H9 (cell line): ENCODE data around the gene IL12B. TPM values are rescaled to one million over a fixed set of nuclear protein-coding genes. Genes with fewer than 3 reads are reported as not detected.

ENCODE experiments used
- DNase-seq: peaks from one replicate; pipeline ENCODE4 v3.0.0-alpha.2; 2017
- H2AFZ ChIP-seq: one replicate; pipeline ENCODE4 v1.6.1; 2013; ENCODE audit warnings: mild to moderate bottlenecking, low read length, control low read depth, moderate library complexity
- H2AK5ac ChIP-seq: 2 replicates; pipeline ENCODE4 v1.6.1; 2013; ENCODE audit warnings: low read length, control low read depth, mixed read lengths; ENCODE audit not compliant: insufficient read length
- H2BK120ac ChIP-seq: one replicate; pipeline ENCODE4 v1.6.1; 2013; ENCODE audit warnings: low read depth, mild to moderate bottlenecking, low read length, control low read depth, inconsistent platforms; ENCODE audit not compliant: poor library complexity, severe bottlenecking
- H2BK12ac ChIP-seq: 2 replicates; pipeline ENCODE4 v1.6.1; 2013; ENCODE audit warnings: low read length, control low read depth, mixed read lengths, low read depth; ENCODE audit not compliant: insufficient read length
- H2BK15ac ChIP-seq: 2 replicates; pipeline ENCODE4 v1.6.1; 2013; ENCODE audit warnings: low read depth, low read length, control low read depth
- H2BK20ac ChIP-seq: one replicate; pipeline ENCODE4 v1.6.1; 2013; ENCODE audit warnings: low read depth, mild to moderate bottlenecking, low read length, control low read depth, inconsistent platforms; ENCODE audit not compliant: poor library complexity, severe bottlenecking
- H2BK5ac ChIP-seq: 2 replicates; pipeline ENCODE4 v1.6.1; 2013; ENCODE audit warnings: low read length, control low read depth, mixed read lengths; ENCODE audit not compliant: insufficient read length
- H3K14ac ChIP-seq: 2 replicates; pipeline ENCODE4 v1.6.1; 2013; ENCODE audit warnings: low read length, control low read depth; ENCODE audit not compliant: insufficient read depth
- H3K18ac ChIP-seq: 2 replicates; pipeline ENCODE4 v1.6.1; 2013; ENCODE audit warnings: low read depth, mild to moderate bottlenecking, mixed read lengths, low read length, control low read depth; ENCODE audit not compliant: insufficient read length
- H3K23ac ChIP-seq: 2 replicates; pipeline ENCODE4 v1.6.1; 2013; ENCODE audit warnings: low read length, control low read depth, mixed read lengths, low read depth; ENCODE audit not compliant: insufficient read length
- H3K23me2 ChIP-seq: 2 replicates; pipeline ENCODE4 v1.6.1; 2013; ENCODE audit warnings: low read depth, mild to moderate bottlenecking, mixed read lengths, low read length, control low read depth; ENCODE audit not compliant: insufficient read length, poor library complexity, severe bottlenecking
- H3K27ac ChIP-seq: 2 replicates; pipeline ENCODE4 v1.5.1; 2013; ENCODE audit warnings: low read length, control low read depth, mixed read lengths, low read depth; ENCODE audit not compliant: insufficient read length
- H3K27me3 ChIP-seq: 2 replicates; pipeline ENCODE4 v1.6.1; 2013; ENCODE audit warnings: low read length, control low read depth, inconsistent platforms; ENCODE audit not compliant: insufficient read depth
- H3K4ac ChIP-seq: 2 replicates; pipeline ENCODE4 v1.6.1; 2013; ENCODE audit warnings: low read depth, mild to moderate bottlenecking, control low read depth, inconsistent platforms, low read length, moderate library complexity
- H3K4me1 ChIP-seq: 2 replicates; pipeline ENCODE4 v1.6.1; 2013; ENCODE audit warnings: low read length, control low read depth, inconsistent platforms; ENCODE audit not compliant: insufficient read depth
- H3K4me2 ChIP-seq: 2 replicates; pipeline ENCODE4 v1.6.1; 2013; ENCODE audit warnings: low read length, control low read depth, mixed read lengths; ENCODE audit not compliant: insufficient read length, insufficient read depth
- H3K56ac ChIP-seq: 2 replicates; pipeline ENCODE4 v1.6.1; 2013; ENCODE audit warnings: low read depth, mild to moderate bottlenecking, mixed read lengths, low read length, control low read depth; ENCODE audit not compliant: insufficient read length
- H3K79me1 ChIP-seq: 2 replicates; pipeline ENCODE4 v1.6.1; 2013; ENCODE audit warnings: low read depth, mild to moderate bottlenecking, moderate library complexity, low read length, control low read depth, inconsistent platforms; ENCODE audit not compliant: insufficient read depth, poor library complexity, severe bottlenecking
- H3K79me2 ChIP-seq: 2 replicates; pipeline ENCODE4 v1.6.1; 2013; ENCODE audit warnings: low read length, control low read depth, inconsistent platforms; ENCODE audit not compliant: insufficient read depth
- H3K9ac ChIP-seq: 2 replicates; pipeline ENCODE4 v1.6.1; 2013; ENCODE audit warnings: low read length, control low read depth, mixed read lengths; ENCODE audit not compliant: insufficient read length; ENCODE audit errors: extremely low read depth
- H3K9me3 ChIP-seq: one replicate; pipeline ENCODE4 v1.6.1; 2013; ENCODE audit warnings: low read depth, low read length, inconsistent platforms; ENCODE audit not compliant: control insufficient read depth
- H3T11ph ChIP-seq: one replicate; pipeline ENCODE4 v1.6.1; 2013; ENCODE audit warnings: mild to moderate bottlenecking, low read length, control low read depth, inconsistent platforms
- H4K20me1 ChIP-seq: one replicate; pipeline ENCODE4 v1.6.1; 2013; ENCODE audit not compliant: control insufficient read depth, insufficient read length, insufficient read depth
- H4K5ac ChIP-seq: 2 replicates; pipeline ENCODE4 v1.6.1; 2013; ENCODE audit warnings: low read depth, mild to moderate bottlenecking, mixed read lengths, low read length, control low read depth; ENCODE audit not compliant: insufficient read length
- H4K8ac ChIP-seq: replicated peaks from 2 replicates; pipeline ENCODE4 v1.6.1; 2013; ENCODE audit warnings: low read length, control low read depth, mixed read lengths, low read depth; ENCODE audit not compliant: insufficient read length
- H4K91ac ChIP-seq: 2 replicates; pipeline ENCODE4 v1.6.1; 2013; ENCODE audit warnings: low read depth, mild to moderate bottlenecking, moderate library complexity, mixed read lengths, low read length, control low read depth; ENCODE audit not compliant: insufficient read length
- H3K27ac Mint-ChIP-seq, 3 experiments: 2 replicates in 2 of 3; 3 replicates in 1 of 3; pipeline ENCODE4 v1.8.0; 2020 to 2021; ENCODE audit warnings: mixed read lengths in 3 of 3, mild to moderate bottlenecking in 1 of 3, moderate library complexity in 1 of 3
- H3K27me3 Mint-ChIP-seq: 2 replicates; pipeline ENCODE4 v1.8.0; 2021; ENCODE audit warnings: low read depth, mild to moderate bottlenecking, moderate library complexity, mixed read lengths
- H3K36me3 Mint-ChIP-seq, 3 experiments: 2 replicates in 2 of 3; 3 replicates in 1 of 3; pipeline ENCODE4 v1.8.0; 2020 to 2021; ENCODE audit warnings: low read depth in 3 of 3, mixed read lengths in 3 of 3; ENCODE audit not compliant: insufficient read depth in 1 of 3
- H3K4me1 Mint-ChIP-seq, 2 experiments: 2 replicates each; pipeline ENCODE4 v1.8.0; 2020; ENCODE audit warnings: mixed read lengths in 2 of 2
- H3K4me3 Mint-ChIP-seq, 2 experiments: 2 replicates in 1 of 2; 3 replicates in 1 of 2; pipeline ENCODE4 v1.8.0; 2020 to 2021; ENCODE audit warnings: mild to moderate bottlenecking in 2 of 2, mixed read lengths in 2 of 2, moderate library complexity in 1 of 2
- H3K9me3 Mint-ChIP-seq, 2 experiments: 2 replicates in 1 of 2; 3 replicates in 1 of 2; pipeline ENCODE4 v1.8.0; 2020; ENCODE audit warnings: mild to moderate bottlenecking in 2 of 2, mixed read lengths in 2 of 2, moderate library complexity in 1 of 2
- CTCF ChIP-seq: fragments of 200-600 bp; sonication (generic); conservative IDR thresholded peaks from 3 replicates; pipeline ENCODE4 v1.8.0; 2021; ENCODE audit warnings: antibody characterized with exemption, mild to moderate bottlenecking
- WGBS: extraction: QIAGEN DNeasy Blood & Tissue Kit; methylation state at CpG from one replicate; pipeline ENCODE4 v1.1.7; 2013; ENCODE audit warnings: missing lambda C conversion rate, low lambda C conversion rate, mixed read lengths; ENCODE audit not compliant: insufficient read length; ENCODE audit errors: extremely low coverage; 5-methylcytosine and 5-hydroxymethylcytosine counted together
- total RNA-seq: library from RNA; stranded (reverse); gene quantifications from 2 replicates; pipeline ENCODE4 v1.2.1, GENCODE V29; 2021

IL12B gene
- total RNA-seq, 1 experiment from 2014 or later, result not detected

DNA sequence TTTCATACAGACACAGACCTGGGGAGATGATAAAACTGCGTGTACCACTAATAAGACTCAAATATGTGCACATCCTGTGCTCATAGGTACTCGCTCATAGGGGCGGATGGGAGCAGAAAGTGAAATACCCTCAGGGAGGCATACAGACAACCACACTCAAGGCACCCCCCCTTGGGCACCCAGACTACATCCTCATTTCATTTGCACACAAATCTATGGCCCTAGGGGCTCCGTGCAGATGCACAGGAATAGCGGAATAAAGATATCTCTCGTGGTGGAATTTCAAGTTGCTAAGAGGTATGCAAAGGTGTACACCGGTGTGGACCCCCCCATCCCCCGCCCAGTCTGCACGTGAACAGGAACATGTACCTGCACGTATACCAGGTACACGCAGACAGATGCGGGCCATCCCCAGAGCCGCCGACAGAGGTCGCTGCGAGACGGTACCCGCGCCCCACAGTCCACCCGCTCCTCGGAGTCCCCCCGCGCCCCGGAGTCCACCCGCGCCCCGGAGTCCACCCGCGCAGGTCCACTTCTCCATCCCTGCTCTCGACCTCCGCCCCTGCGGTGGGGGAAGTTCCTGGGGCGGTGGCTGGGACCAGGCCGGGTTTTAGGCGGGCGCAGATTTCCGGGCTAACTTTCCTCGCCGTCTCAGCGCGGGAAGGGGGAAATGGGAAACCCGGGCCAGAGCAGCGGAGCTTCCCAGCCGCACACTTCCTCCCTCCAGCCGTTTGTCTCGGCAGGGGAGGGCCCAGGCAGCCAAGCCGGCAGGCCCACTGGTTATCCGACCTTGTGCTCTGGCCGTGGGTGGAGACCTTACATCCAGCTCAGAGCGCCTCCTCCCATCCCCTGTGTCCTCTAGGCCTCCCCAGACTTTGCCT, 1.0 kb upstream of the IL12B start:
- H3K14ac ChIP-seq, result peak overlapping the region; percentile 95
- peak overlapping the region; percentile 77 for H3K4me2 ChIP-seq
- peak; percentile 73 for DNase-seq
- Mint-ChIP-seq H3K9me3 (no peaks in the 10 kb centered on the region; a peak in 1 of 5 replicates), H3K36me3 (no peaks in the 10 kb centered on the region), H3K27me3 (peaks cover 19% of the 10 kb centered on the region), H3K4me1 (peaks cover 0 to 6% of the 10 kb centered on the region in 2 experiments; a peak in 2 of 4 replicates), H3K27ac (no peak overlapping the region), H3K4me3 (peak overlapping the region; percentile 70 to 81)
- no peak overlapping the region for H3K4ac ChIP-seq
- no peaks in the 10 kb centered on the region for H3K27me3 ChIP-seq
- no peak overlapping the region for H4K8ac ChIP-seq
- no peak overlapping the region for H2BK120ac ChIP-seq
- no peak overlapping the region for H2BK5ac ChIP-seq
- no peak overlapping the region for H2BK12ac ChIP-seq
- no peak overlapping the region for H3K27ac ChIP-seq
- no peaks in the 10 kb centered on the region for H3K79me2 ChIP-seq
- H4K5ac ChIP-seq, result no peak overlapping the region
- H4K91ac ChIP-seq, result no peak overlapping the region
- no peak overlapping the region for H3T11ph ChIP-seq
- H3K9me3 ChIP-seq, result no peaks in the 10 kb centered on the region
- H3K18ac ChIP-seq, result peak overlapping the region; percentile 79
- no peak overlapping the region for H2AK5ac ChIP-seq
- peak overlapping the region; percentile 70 for H3K9ac ChIP-seq
- no peak overlapping the region for H2AFZ ChIP-seq
- peak; percentile 93 for TF ChIP-seq CTCF
- H3K4me1 ChIP-seq, result no peaks in the 10 kb centered on the region
- no peak overlapping the region for H3K23ac ChIP-seq
- no peak overlapping the region for H3K56ac ChIP-seq
- no peaks in the 10 kb centered on the region for H3K79me1 ChIP-seq
- H3K23me2 ChIP-seq, result peaks cover 5% of the 10 kb centered on the region
- H2BK15ac ChIP-seq, result no peak overlapping the region
- no CpG with 5 or more reads among the region's 50 CpGs for whole genome bisulfite sequencing
- H2BK20ac ChIP-seq, result no peak overlapping the region
- H4K20me1 ChIP-seq, result no peaks in the 10 kb centered on the region
